GM12801 (cell line): ENCODE data around the gene NPAS2.

Experiments
- CTCF ChIP-seq: IDR thresholded peaks from one replicate; pipeline ENCODE4 v1.5.1; 2011; ENCODE audit warnings: control low read depth; ENCODE audit not compliant: insufficient read length; ENCODE audit errors: extremely low read depth

NPAS2 gene

GRCh38 chr2:100833331-100833730 is 13.4 kb downstream of the NPAS2 start:
- TF ChIP-seq CTCF: no peak

- no peak for TF ChIP-seq CTCF
These were observed 14.3 kb downstream of the NPAS2 start for GRCh38 chr2:100834221-100834620.

GRCh38 chr2:100835006-100835659 is 15.2 kb downstream of the NPAS2 start:
- TF ChIP-seq CTCF: no peak

- TF ChIP-seq CTCF: no peak
These were observed 20.6 kb downstream of the NPAS2 start for GRCh38 chr2:100840519-100840918.

GRCh38 chr2:100842241-100842922 is 22.4 kb downstream of the NPAS2 start:
- no peak for TF ChIP-seq CTCF

GRCh38 chr2:100844514-100844913 is 24.6 kb downstream of the NPAS2 start:
- TF ChIP-seq CTCF: no peak

GRCh38 chr2:100845141-100845991 is 25.4 kb downstream of the NPAS2 start:
- no peak for TF ChIP-seq CTCF
